GM06990 (cell line): ENCODE results near the gene BLM.

Source experiments
- DNase-seq: peaks from one replicate; pipeline ENCODE4 v3.0.0-alpha.2; 2011; ENCODE audit not compliant: insufficient read length; ENCODE audit errors: extremely low read depth
- H3K27me3 ChIP-seq: replicated peaks from 2 replicates; pipeline ENCODE4 v1.6.0; 2011; ENCODE audit warnings: low read length; ENCODE audit not compliant: control insufficient read depth, insufficient read depth
- H3K36me3 ChIP-seq: 2 replicates; pipeline ENCODE4 v1.5.1; 2011; ENCODE audit warnings: low read length; ENCODE audit not compliant: control insufficient read depth, insufficient read depth
- H3K4me3 ChIP-seq: replicated peaks from 2 replicates; pipeline ENCODE4 v1.5.1; 2011; ENCODE audit warnings: low read depth, mild to moderate bottlenecking, control low read depth, low read length
- CTCF ChIP-seq: IDR thresholded peaks from 2 replicates; pipeline ENCODE4 v1.5.1; 2011; ENCODE audit warnings: low read length, control low read depth, mild to moderate bottlenecking, inconsistent platforms; ENCODE audit not compliant: insufficient read depth, poor library complexity, severe bottlenecking

Gene BLM

GRCh38 chr15:90706394-90707327 lies 10.5 kb upstream of the BLM start:
- DNase-seq = no peak
- Histone ChIP-seq H3K36me3 (no peaks in the 10 kb centered on the region), H3K4me3 (no peak overlapping the region), H3K27me3 (no peaks in the 10 kb centered on the region)
- TF ChIP-seq CTCF = no peak

GRCh38 chr15:90707489-90707888 lies 9.7 kb upstream of the BLM start:
- no peak for TF ChIP-seq CTCF
- DNase-seq = no peak
- no peaks in the 10 kb centered on the region for H3K27me3 ChIP-seq
- H3K36me3 ChIP-seq = no peaks in the 10 kb centered on the region
- no peak overlapping the region for H3K4me3 ChIP-seq

- 0 out of 2 replicates have a peak, but pooled peaks cover 2% of the 10 kb centered on the region for H3K36me3 ChIP-seq
- H3K4me3 ChIP-seq = no peak overlapping the region
- no peak for TF ChIP-seq CTCF
- H3K27me3 ChIP-seq = no peaks in the 10 kb centered on the region
- no peak for DNase-seq
Observed at GRCh38 chr15:90708516-90708915, 8.6 kb upstream of the BLM start.

GRCh38 chr15:90709278-90709677 lies 7.9 kb upstream of the BLM start:
- no peak for DNase-seq
- TF ChIP-seq CTCF = no peak
- H3K4me3 ChIP-seq = no peak overlapping the region

GRCh38 chr15:90710436-90711027 lies 6.6 kb upstream of the BLM start:
- no peak for TF ChIP-seq CTCF
- Histone ChIP-seq H3K36me3 (0 out of 2 replicates have a peak, but pooled peaks cover 2% of the 10 kb centered on the region), H3K27me3 (no peaks in the 10 kb centered on the region), H3K4me3 (no peak overlapping the region)
- DNase-seq = no peak

More at GRCh38 chr15:90709278-90709677, 7.9 kb upstream of the BLM start:
- 0 out of 2 replicates have a peak, but pooled peaks cover 2% of the 10 kb centered on the region for H3K36me3 ChIP-seq
- no peaks in the 10 kb centered on the region for H3K27me3 ChIP-seq
